H1 (cell line): ENCODE measurements around the gene MYH7B. TPM values are rescaled to one million over a fixed set of nuclear protein-coding genes. Genes with fewer than 3 reads are reported as not detected.

Source experiments
- CTCF ChIA-PET: fragments of 300-600 bp; sonication (Branson Sonifier 250); formaldehyde crosslinking; loops from one replicate; lab custom pipeline; 2021; ENCODE audit not compliant: partially characterized antibody; lab: Charles Lee
- POLR2A ChIA-PET: fragments of 300-600 bp; sonication (Branson Sonifier 250); formaldehyde crosslinking; loops from one replicate; lab custom pipeline; 2021; ENCODE audit warnings: inconsistent platforms; ENCODE audit not compliant: partially characterized antibody; lab: Charles Lee
- DNase-seq, 2 experiments: peaks; one replicate each; pipeline versions ENCODE4 v3.0.0 to v3.0.0-alpha.2; 2010 to 2022; ENCODE audit warnings: low spot score in 2 of 2, low read depth in 1 of 2, mixed read lengths in 1 of 2
- FAIRE-seq: peaks from 2 replicates; lab custom pipeline; 2011; peaks lifted over from hg19 to GRCh38; lab: Jason Lieb, UNC
- H2AFZ ChIP-seq: 2 replicates; pipeline ENCODE4 v1.8.1; 2012; ENCODE audit warnings: low read length, inconsistent platforms
- H2AK5ac ChIP-seq: 2 replicates; pipeline ENCODE4 v1.6.1; 2013; ENCODE audit warnings: low read depth, low read length
- H2BK120ac ChIP-seq: replicated peaks from 2 replicates; pipeline ENCODE3; 2013; ENCODE audit warnings: low read depth, low read length, inconsistent platforms
- H2BK12ac ChIP-seq: 2 replicates; pipeline ENCODE4 v1.6.1; 2013; ENCODE audit warnings: low read depth, low read length
- H2BK15ac ChIP-seq: 2 replicates; pipeline ENCODE4 v1.6.1; 2013; ENCODE audit warnings: low read length
- H2BK20ac ChIP-seq: 2 replicates; pipeline ENCODE4 v1.6.1; 2013; ENCODE audit warnings: low read length
- H2BK5ac ChIP-seq: 2 replicates; pipeline ENCODE4 v1.6.1; 2013; ENCODE audit warnings: low read depth, low read length
- H3K14ac ChIP-seq: 2 replicates; pipeline ENCODE4 v1.6.1; 2013; ENCODE audit warnings: inconsistent platforms; ENCODE audit not compliant: insufficient read length
- H3K18ac ChIP-seq: 2 replicates; pipeline ENCODE4 v1.6.1; 2013; ENCODE audit warnings: low read length; ENCODE audit errors: extremely low read depth
- H3K23ac ChIP-seq: 2 replicates; pipeline ENCODE4 v1.6.1; 2013; ENCODE audit warnings: inconsistent platforms; ENCODE audit not compliant: insufficient read length
- H3K23me2 ChIP-seq: 2 replicates; pipeline ENCODE4 v1.6.1; 2013; ENCODE audit warnings: low read depth, low read length
- H3K27ac ChIP-seq: 2 replicates; pipeline ENCODE4 v1.6.1; 2011; ENCODE audit warnings: low read depth, low read length, inconsistent platforms
- H3K27me3 ChIP-seq, 4 experiments: replicated peaks in 1 of 4; 1 replicate in 1 of 4; 2 replicates in 3 of 4; pipeline versions ENCODE4 v1.6.1 to v1.8.1; 2011 to 2013; ENCODE audit warnings: low read length in 3 of 4, mild to moderate bottlenecking in 3 of 4, inconsistent platforms in 2 of 4, mixed read lengths in 2 of 4, moderate library complexity in 1 of 4; ENCODE audit not compliant: control insufficient read depth in 3 of 4, insufficient read depth in 3 of 4; ENCODE audit errors: extremely low read depth in 1 of 4
- H3K36me3 ChIP-seq, 4 experiments: 2 replicates each; pipeline versions ENCODE4 v1.6.1 to v1.8.1; 2011 to 2013; ENCODE audit warnings: mild to moderate bottlenecking in 4 of 4, low read length in 3 of 4, moderate library complexity in 2 of 4, control low read depth in 1 of 4, inconsistent platforms in 1 of 4; ENCODE audit not compliant: insufficient read depth in 4 of 4, control insufficient read depth in 2 of 4
- H3K4ac ChIP-seq: replicated peaks from 2 replicates; pipeline ENCODE3; 2013; ENCODE audit warnings: low read length, low read depth, mixed read lengths, inconsistent platforms; ENCODE audit not compliant: insufficient read length
- H3K4me1 ChIP-seq, 4 experiments: replicated peaks in 1 of 4; 1 replicate in 1 of 4; 2 replicates in 3 of 4; pipeline versions ENCODE4 v1.6.1 to v1.8.1; 2011 to 2013; ENCODE audit warnings: low read length in 3 of 4, inconsistent platforms in 2 of 4, mixed read lengths in 1 of 4; ENCODE audit not compliant: insufficient read depth in 4 of 4, control insufficient read depth in 3 of 4
- H3K4me2 ChIP-seq, 2 experiments: 2 replicates each; pipeline versions ENCODE4 v1.6.1 to v1.8.1; 2011 to 2013; ENCODE audit warnings: low read depth in 2 of 2, low read length in 2 of 2, control low read depth in 1 of 2, inconsistent platforms in 1 of 2, mild to moderate bottlenecking in 1 of 2; ENCODE audit not compliant: insufficient read depth in 1 of 2
- H3K4me3 ChIP-seq, 4 experiments: fragments of 200-600, 300-600 bp in 1 of 4; sonication (generic), shearing (Covaris generic), sonication (Bioruptor Twin) in 1 of 4; 2 replicates each; pipeline versions ENCODE4 v1.5.1 to v1.8.1; 2011 to 2016; ENCODE audit warnings: low read length in 4 of 4, low read depth in 3 of 4, control low read depth in 2 of 4, inconsistent platforms in 2 of 4, mild to moderate bottlenecking in 2 of 4, mixed read lengths in 1 of 4, moderate library complexity in 1 of 4; ENCODE audit not compliant: insufficient read depth in 2 of 4; ENCODE audit errors: extremely low read depth in 1 of 4
- H3K56ac ChIP-seq: replicated peaks from 2 replicates; pipeline ENCODE3; 2013; ENCODE audit warnings: low read depth, mild to moderate bottlenecking, mixed read lengths, low read length, inconsistent platforms; ENCODE audit not compliant: insufficient read length
- H3K79me1 ChIP-seq: 2 replicates; pipeline ENCODE4 v1.6.1; 2013; ENCODE audit warnings: low read depth, low read length, control low read depth
- H3K79me2 ChIP-seq, 2 experiments: 2 replicates each; pipeline versions ENCODE4 v1.6.1 to v1.8.1; 2012 to 2013; ENCODE audit warnings: low read length in 2 of 2, mild to moderate bottlenecking in 2 of 2, inconsistent platforms in 1 of 2; ENCODE audit not compliant: insufficient read depth in 2 of 2, control insufficient read depth in 1 of 2
- H3K9ac ChIP-seq, 4 experiments: replicated peaks in 1 of 4; 1 replicate in 1 of 4; 2 replicates in 3 of 4; pipeline versions ENCODE4 v1.6.1 to v1.8.1; 2011 to 2013; ENCODE audit warnings: low read depth in 3 of 4, low read length in 3 of 4, control low read depth in 2 of 4, mild to moderate bottlenecking in 2 of 4, moderate library complexity in 2 of 4, inconsistent platforms in 1 of 4; ENCODE audit errors: extremely low read depth in 1 of 4
- H3K9me3 ChIP-seq, 2 experiments: 2 replicates each; pipeline versions ENCODE4 v1.6.1 to v1.8.1; 2012 to 2013; ENCODE audit warnings: mild to moderate bottlenecking in 2 of 2, moderate library complexity in 2 of 2, control low read depth in 1 of 2, inconsistent platforms in 1 of 2, low read depth in 1 of 2, low read length in 1 of 2, mixed read lengths in 1 of 2; ENCODE audit not compliant: insufficient read depth in 2 of 2
- H4K20me1 ChIP-seq, 2 experiments: replicated peaks in 1 of 2; 2 replicates each; pipeline versions ENCODE3 to v1.8.1; 2011 to 2013; ENCODE audit warnings: inconsistent platforms in 2 of 2, low read length in 2 of 2, mild to moderate bottlenecking in 1 of 2; ENCODE audit not compliant: insufficient read depth in 2 of 2, control insufficient read depth in 1 of 2
- H4K5ac ChIP-seq: 2 replicates; pipeline ENCODE4 v1.6.1; 2013; ENCODE audit warnings: low read length, low read depth, mixed read lengths, inconsistent platforms; ENCODE audit not compliant: insufficient read length
- H4K8ac ChIP-seq: 2 replicates; pipeline ENCODE4 v1.8.0; 2013; ENCODE audit warnings: mild to moderate bottlenecking, moderate library complexity, low read length, inconsistent platforms; ENCODE audit not compliant: insufficient read depth; ENCODE audit errors: extremely low read depth
- H4K91ac ChIP-seq: replicated peaks from 2 replicates; pipeline ENCODE3; 2013; ENCODE audit warnings: low read length, mixed read lengths, inconsistent platforms; ENCODE audit not compliant: insufficient read length
- SUZ12 ChIP-seq: fragments of 200-600 bp; sonication (generic); IDR thresholded peaks from 2 replicates; pipeline ENCODE4 v1.6.1; 2012; ENCODE audit warnings: mild to moderate bottlenecking, inconsistent platforms, low read length, moderate library complexity, mixed read lengths
- WGBS, 2 experiments: shearing (Covaris generic) in 1 of 2; methylation state at CpG; one replicate each; pipeline versions ENCODE4 v1.1.6 to v1.1.7; 2013 to 2015; ENCODE audit warnings: low lambda C conversion rate in 2 of 2, mixed read lengths in 2 of 2, inconsistent platforms in 1 of 2, low coverage in 1 of 2, missing lambda C conversion rate in 1 of 2; ENCODE audit not compliant: insufficient replicate concordance in 2 of 2, insufficient coverage in 1 of 2, insufficient read length in 1 of 2; ENCODE audit errors: extremely low coverage in 1 of 2, missing lambda C conversion rate in 1 of 2; 5-methylcytosine and 5-hydroxymethylcytosine counted together
- polyA plus RNA-seq, 7 experiments: library from polyadenylated mRNA; depleted of rRNA in 3 of 7; stranded (reverse) in 5 of 7; unstranded in 2 of 7; fragments of >200 nt in 5 of 7; fragments of 200-250 nt in 2 of 7; gene quantifications; 1 replicate in 5 of 7; 2 replicates in 1 of 7; 4 replicates in 1 of 7; pipeline versions ENCODE4 v1.2.1 to v1.2.3, GENCODE V29; 2011 to 2013; ENCODE audit warnings: missing spikeins in 2 of 7, mixed read lengths in 2 of 7
- total RNA-seq: library from RNA; stranded (reverse); fragmentation: NEBNext Ultra II Directional; extraction: Animal tissue kit (Norgen Biotek cat#: 25700); gene quantifications from 2 replicates; pipeline ENCODE4 v1.2.1, GENCODE V29; 2021
- TF ChIP-seq, protein P1 (sequence below): IDR thresholded peaks from 2 replicates; pipeline ENCODE4 v1.6.1; 2012; ENCODE audit warnings: inconsistent platforms

The MYH7B gene
- total and polyA plus RNA-seq, 2 of the 8 experiments (the other 6 are each of a cell fraction or from before 2014, with no cell fraction given), result 0.15 to 0.30 TPM

DNA sequence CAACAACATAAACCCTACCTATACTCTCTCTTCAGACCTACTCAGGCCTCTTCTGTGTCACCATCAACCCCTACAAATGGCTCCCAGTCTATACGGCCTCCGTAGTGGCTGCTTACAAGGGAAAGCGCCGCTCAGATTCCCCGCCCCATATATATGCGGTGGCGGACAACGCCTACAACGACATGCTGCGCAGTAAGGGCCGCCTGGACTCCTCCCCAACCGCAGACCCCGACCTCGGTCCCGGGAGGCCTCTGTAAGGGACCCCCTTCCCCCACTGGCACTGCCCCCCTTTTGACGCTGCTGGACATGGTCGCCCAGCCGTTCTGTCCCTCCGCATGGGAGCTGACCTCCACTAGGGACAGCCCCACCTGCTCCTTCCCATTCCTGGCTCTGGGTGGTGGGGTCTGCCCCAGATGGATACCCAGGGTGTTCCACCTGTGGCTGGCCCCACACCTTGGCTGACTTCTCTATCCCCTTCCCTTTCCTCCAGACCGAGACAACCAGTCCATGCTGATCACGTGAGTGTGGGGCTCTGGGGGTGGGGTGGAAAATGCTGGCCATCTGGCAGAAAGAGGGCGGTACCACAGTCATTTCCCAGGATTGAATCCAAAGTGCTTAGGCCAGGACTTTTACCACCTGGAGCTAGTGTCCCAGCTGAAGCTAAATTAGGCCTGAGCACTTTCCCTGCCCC lies 25.0 kb downstream of the MYH7B start:
- Histone ChIP-seq H3K4me2 (peak overlapping the region in 1 of 2 experiments; percentile 12; a peak in 2 of 4 replicates), H3K56ac (no peak overlapping the region), H3K36me3 (no peaks in the 10 kb centered on the region), H3K4me3 (no peak overlapping the region), H4K91ac (peak overlapping the region; percentile 31), H3K9ac (no peak overlapping the region), H2BK120ac (peak overlapping the region; percentile 11), H3K14ac (no peak overlapping the region), H3K79me2 (no peaks in the 10 kb centered on the region), H3K4me1 (peaks cover 0 to 46% (median 27%) of the 10 kb centered on the region in 4 experiments; a peak in 6 of 7 replicates), H2AK5ac (peak overlapping the region; percentile 40; the same call in 1 of the 2 replicates), H4K8ac (no peak overlapping the region), H4K20me1 (peaks cover 0 to 2% of the 10 kb centered on the region in 2 experiments), H3K18ac (peak overlapping the region; percentile 24; the same call in 1 of the 2 replicates), H4K5ac (no peak overlapping the region), H3K23me2 (peaks cover 4% of the 10 kb centered on the region; the same call in 1 of the 2 replicates), H3K4ac (peak overlapping the region; percentile 60), H2BK5ac (0 out of 2 replicates have a peak overlapping the region, but pooled peaks have one; percentile 9), H2BK15ac (peak overlapping the region; percentile 31; the same call in 1 of the 2 replicates), H3K27ac (no peak overlapping the region), H2AFZ (no peak overlapping the region; the same call in 1 of the 2 replicates), H3K9me3 (no peaks in the 10 kb centered on the region), H3K27me3 (peaks cover 0 to 11% (median 7%) of the 10 kb centered on the region in 4 experiments; a peak in 3 of 7 replicates), H3K23ac (no peak overlapping the region), H2BK12ac (0 out of 2 replicates have a peak overlapping the region, but pooled peaks have one; percentile 27), H2BK20ac (0 out of 2 replicates have a peak overlapping the region, but pooled peaks have one; percentile 21), H3K79me1 (no peaks in the 10 kb centered on the region)
- peak in 1 of 2 experiments; percentile 49 for DNase-seq
- ChIA-PET POLR2A (interaction anchor here (0.7 to 2.3 kb wide), 5 partner anchors 9 to 270 kb away, joined by 3 to 9 read pairs (median 3); no protein-coding TSS in a partner anchor), CTCF (interaction anchor here (0.6 to 1.7 kb wide), 2 partner anchors 24 to 356 kb away, joined by 4 read pairs; no protein-coding TSS in a partner anchor)
- TF ChIP-seq, protein P1, sequence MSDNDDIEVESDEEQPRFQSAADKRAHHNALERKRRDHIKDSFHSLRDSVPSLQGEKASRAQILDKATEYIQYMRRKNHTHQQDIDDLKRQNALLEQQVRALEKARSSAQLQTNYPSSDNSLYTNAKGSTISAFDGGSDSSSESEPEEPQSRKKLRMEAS, result 0 out of 2 replicates have a peak, but pooled peaks have one; percentile 17
- TF ChIP-seq SUZ12, result no peak
- 92% methylated on average over 18 of the region's 22 CpGs; no CpG with 5 or more reads in 1 of the 2 experiments for WGBS, 2 experiments
- FAIRE-seq, result no peak
